OCI-LY3 (cell line): ENCODE measurements around the gene COL12A1.

Experiments used
- H2AFZ ChIP-seq: fragments of 200-600, 300-600 bp; shearing (Covaris generic); 2 replicates; pipeline ENCODE4 v1.6.0; 2014; ENCODE audit warnings: antibody characterized with exemption, low read depth, low read length
- H3K27ac ChIP-seq: fragments of 200-600, 300-600 bp; sonication (generic); 2 replicates; pipeline ENCODE4 v1.5.1; 2014; ENCODE audit warnings: mild to moderate bottlenecking, low read length, moderate library complexity, mixed read lengths
- H3K27me3 ChIP-seq: fragments of 200-600, 300-600 bp; sonication (generic); 2 replicates; pipeline ENCODE4 v1.6.1; 2014; ENCODE audit warnings: low read depth, low read length, mixed read lengths
- H3K36me3 ChIP-seq: fragments of 200-600, 300-600 bp; sonication (generic); replicated peaks from 2 replicates; pipeline ENCODE3; 2014; ENCODE audit warnings: low read depth, low read length, mixed read lengths
- H3K4me1 ChIP-seq: fragments of 300-600, 200-600 bp; sonication (generic); 2 replicates; pipeline ENCODE4 v1.6.1; 2014; ENCODE audit warnings: low read length, mixed read lengths
- H3K4me2 ChIP-seq: fragments of 200-600, 300-600 bp; sonication (generic); 2 replicates; pipeline ENCODE4 v1.6.1; 2014; ENCODE audit warnings: low read length, mixed read lengths
- H3K4me3 ChIP-seq: fragments of 300-600, 200-600 bp; sonication (generic); 2 replicates; pipeline ENCODE4 v1.5.1; 2014; ENCODE audit warnings: antibody characterized with exemption, mild to moderate bottlenecking, low read length, moderate library complexity
- H3K79me2 ChIP-seq: fragments of 300-600, 200-600 bp; shearing (Covaris generic); 2 replicates; pipeline ENCODE4 v1.6.1; 2014; ENCODE audit warnings: mild to moderate bottlenecking, low read length, mixed read lengths
- H3K9ac ChIP-seq: fragments of 300-600, 200-600 bp; shearing (Covaris generic); 2 replicates; pipeline ENCODE4 v1.6.0; 2014; ENCODE audit warnings: mild to moderate bottlenecking, low read length, moderate library complexity
- H3K9me3 ChIP-seq: fragments of 200-600, 300-600 bp; shearing (Covaris generic); 2 replicates; pipeline ENCODE4 v1.6.1; 2014; ENCODE audit warnings: low read length, mixed read lengths; ENCODE audit not compliant: insufficient read depth
- H4K20me1 ChIP-seq: fragments of 200-600, 300-600 bp; sonication (generic); 2 replicates; pipeline ENCODE4 v1.6.1; 2016; ENCODE audit warnings: low read length, mixed read lengths; ENCODE audit not compliant: insufficient read depth
- EZH2phosphoT487 ChIP-seq: fragments of 200-600 bp; shearing (Covaris generic); IDR thresholded peaks from 2 replicates; pipeline ENCODE4 v1.6.1; 2018; ENCODE audit warnings: antibody characterized with exemption, mixed run types, low read depth
- TF ChIP-seq, protein P1 (sequence below): fragments of 200-600, 300-600 bp; sonication (generic); IDR thresholded peaks from 2 replicates; pipeline ENCODE4 v1.5.1; 2014; ENCODE audit warnings: antibody characterized with exemption, low read length, low read depth

The COL12A1 gene

DNA sequence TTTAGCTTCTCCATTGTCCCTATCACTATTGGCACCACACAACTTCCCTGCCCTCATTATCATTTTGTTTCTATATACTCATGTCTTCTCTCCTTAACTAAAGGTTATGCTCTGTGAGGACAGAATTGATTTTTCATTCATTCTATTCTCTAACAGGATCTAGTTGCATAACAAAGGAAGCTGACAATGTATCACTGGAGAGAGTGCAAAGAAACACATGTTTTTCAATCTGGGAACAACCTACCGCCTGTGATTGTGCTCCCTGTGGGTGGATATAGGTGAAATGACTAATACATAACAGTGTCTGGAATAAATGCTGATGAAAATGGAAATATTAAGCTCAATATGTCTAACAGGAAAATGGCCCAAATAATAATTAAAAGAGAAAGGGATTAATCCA lies 56.6 kb downstream of the COL12A1 start:
- H3K4me2 ChIP-seq, result no peak overlapping the region
- peaks cover 8% of the 10 kb centered on the region for H3K36me3 ChIP-seq
- no peak overlapping the region for H3K9ac ChIP-seq
- H4K20me1 ChIP-seq, result no peaks in the 10 kb centered on the region
- no peaks in the 10 kb centered on the region for H3K27me3 ChIP-seq
- TF ChIP-seq, protein P1, sequence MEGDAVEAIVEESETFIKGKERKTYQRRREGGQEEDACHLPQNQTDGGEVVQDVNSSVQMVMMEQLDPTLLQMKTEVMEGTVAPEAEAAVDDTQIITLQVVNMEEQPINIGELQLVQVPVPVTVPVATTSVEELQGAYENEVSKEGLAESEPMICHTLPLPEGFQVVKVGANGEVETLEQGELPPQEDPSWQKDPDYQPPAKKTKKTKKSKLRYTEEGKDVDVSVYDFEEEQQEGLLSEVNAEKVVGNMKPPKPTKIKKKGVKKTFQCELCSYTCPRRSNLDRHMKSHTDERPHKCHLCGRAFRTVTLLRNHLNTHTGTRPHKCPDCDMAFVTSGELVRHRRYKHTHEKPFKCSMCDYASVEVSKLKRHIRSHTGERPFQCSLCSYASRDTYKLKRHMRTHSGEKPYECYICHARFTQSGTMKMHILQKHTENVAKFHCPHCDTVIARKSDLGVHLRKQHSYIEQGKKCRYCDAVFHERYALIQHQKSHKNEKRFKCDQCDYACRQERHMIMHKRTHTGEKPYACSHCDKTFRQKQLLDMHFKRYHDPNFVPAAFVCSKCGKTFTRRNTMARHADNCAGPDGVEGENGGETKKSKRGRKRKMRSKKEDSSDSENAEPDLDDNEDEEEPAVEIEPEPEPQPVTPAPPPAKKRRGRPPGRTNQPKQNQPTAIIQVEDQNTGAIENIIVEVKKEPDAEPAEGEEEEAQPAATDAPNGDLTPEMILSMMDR, result no peak
- no peak for TF ChIP-seq EZH2phosphoT487
- peaks cover 15% of the 10 kb centered on the region for H3K9me3 ChIP-seq
- H2AFZ ChIP-seq, result no peak overlapping the region
- no peak overlapping the region for H3K4me3 ChIP-seq
- no peaks in the 10 kb centered on the region for H3K79me2 ChIP-seq
- H3K27ac ChIP-seq, result no peak overlapping the region
- peaks cover 16% of the 10 kb centered on the region for H3K4me1 ChIP-seq

DNA sequence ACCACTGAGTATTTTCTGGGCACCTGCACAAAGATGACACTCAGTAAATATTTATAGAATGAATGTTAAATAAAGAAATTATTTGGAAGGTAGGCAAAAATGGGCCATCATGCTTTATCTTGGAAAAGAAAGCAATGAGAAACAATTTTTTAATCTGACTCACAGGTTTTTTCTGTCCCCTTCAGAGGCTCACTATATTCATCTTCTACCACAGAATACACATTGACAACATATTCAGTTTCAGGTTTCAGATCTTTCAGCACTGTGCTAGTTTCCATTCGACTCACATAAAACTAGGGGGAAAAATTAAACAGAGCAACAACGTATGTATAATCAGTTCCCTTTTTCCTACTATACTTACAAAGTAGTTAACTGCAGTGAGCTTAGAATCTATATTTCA lies 58.3 kb downstream of the COL12A1 start:
- Histone ChIP-seq H3K79me2 (no peaks in the 10 kb centered on the region), H3K9ac (no peak overlapping the region), H3K27ac (peak overlapping the region; percentile 49), H4K20me1 (no peaks in the 10 kb centered on the region), H3K4me1 (peaks cover 16% of the 10 kb centered on the region), H3K4me2 (peak overlapping the region; percentile 19), H3K4me3 (0 out of 2 replicates have a peak overlapping the region, but pooled peaks have one; percentile 1), H2AFZ (no peak overlapping the region), H3K9me3 (peaks cover 15% of the 10 kb centered on the region), H3K36me3 (peaks cover 8% of the 10 kb centered on the region), H3K27me3 (no peaks in the 10 kb centered on the region)
- no peak for TF ChIP-seq EZH2phosphoT487
- TF ChIP-seq, protein P1, result no peak

DNA sequence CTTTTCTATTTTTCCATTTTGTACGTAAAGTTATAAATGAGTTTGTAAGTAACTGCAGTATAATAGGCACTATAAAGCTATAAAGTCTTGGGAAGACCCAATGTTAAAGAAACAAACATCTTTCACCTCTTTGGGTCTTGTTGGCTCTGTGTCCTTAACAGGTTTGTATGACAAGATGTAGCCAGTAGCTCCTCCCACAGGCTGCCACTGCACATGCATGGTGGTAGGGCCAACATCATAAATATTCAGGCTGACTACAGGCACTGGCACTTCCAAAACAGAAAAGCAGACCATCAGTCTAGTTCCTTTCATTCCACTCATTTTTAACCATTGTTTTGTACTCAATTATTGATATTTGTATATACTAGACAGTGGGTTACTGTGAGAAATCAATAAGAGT lies 59.9 kb downstream of the COL12A1 start:
- no peaks in the 10 kb centered on the region for H4K20me1 ChIP-seq
- no peak overlapping the region for H2AFZ ChIP-seq
- H3K9me3 ChIP-seq, result peaks cover 15% of the 10 kb centered on the region
- H3K4me1 ChIP-seq, result peaks cover 16% of the 10 kb centered on the region
- no peak overlapping the region for H3K9ac ChIP-seq
- H3K4me2 ChIP-seq, result no peak overlapping the region
- TF ChIP-seq, protein P1, result no peak
- no peak for TF ChIP-seq EZH2phosphoT487
- no peak overlapping the region for H3K4me3 ChIP-seq
- no peaks in the 10 kb centered on the region for H3K27me3 ChIP-seq
- H3K36me3 ChIP-seq, result peaks cover 8% of the 10 kb centered on the region
- H3K79me2 ChIP-seq, result no peaks in the 10 kb centered on the region
- no peak overlapping the region for H3K27ac ChIP-seq

DNA sequence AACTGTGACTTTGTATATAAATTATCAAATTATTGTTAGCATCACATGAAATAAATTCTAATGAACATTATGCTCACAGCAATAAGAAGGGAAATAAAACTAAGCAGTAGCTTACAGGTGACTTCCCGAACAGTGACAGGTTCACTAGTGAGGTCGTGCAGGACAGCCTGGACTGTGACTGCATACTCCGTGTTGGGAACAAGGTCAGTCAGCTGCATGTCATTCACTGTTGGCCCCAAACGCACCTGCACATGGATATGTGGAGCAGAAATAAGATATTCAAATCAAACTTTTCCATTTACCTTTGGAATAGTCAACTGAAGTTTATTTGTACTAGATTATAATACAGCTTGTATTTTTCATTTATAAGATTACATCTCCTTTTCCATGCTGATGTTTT lies 60.6 kb downstream of the COL12A1 start:
- Histone ChIP-seq H3K4me2 (no peak overlapping the region), H3K4me3 (no peak overlapping the region), H3K9ac (no peak overlapping the region), H3K4me1 (peaks cover 16% of the 10 kb centered on the region), H3K9me3 (peaks cover 15% of the 10 kb centered on the region), H3K36me3 (peaks cover 8% of the 10 kb centered on the region), H3K79me2 (no peaks in the 10 kb centered on the region), H4K20me1 (no peaks in the 10 kb centered on the region), H3K27me3 (no peaks in the 10 kb centered on the region), H3K27ac (no peak overlapping the region), H2AFZ (no peak overlapping the region)
- TF ChIP-seq, protein P1, result no peak
- no peak for TF ChIP-seq EZH2phosphoT487
